Measurements from ENCODE around the gene KIF21B. TPM values are rescaled to one million over a fixed set of nuclear protein-coding genes. Genes with fewer than 3 reads are reported as not detected.

Gene KIF21B
- total and polyA plus RNA-seq, 9 of the 15 experiments (the other 6 are each of a cell fraction or from before 2014, with no cell fraction given) = 0.46 to 13.4 (median 5.9) TPM

DNA sequence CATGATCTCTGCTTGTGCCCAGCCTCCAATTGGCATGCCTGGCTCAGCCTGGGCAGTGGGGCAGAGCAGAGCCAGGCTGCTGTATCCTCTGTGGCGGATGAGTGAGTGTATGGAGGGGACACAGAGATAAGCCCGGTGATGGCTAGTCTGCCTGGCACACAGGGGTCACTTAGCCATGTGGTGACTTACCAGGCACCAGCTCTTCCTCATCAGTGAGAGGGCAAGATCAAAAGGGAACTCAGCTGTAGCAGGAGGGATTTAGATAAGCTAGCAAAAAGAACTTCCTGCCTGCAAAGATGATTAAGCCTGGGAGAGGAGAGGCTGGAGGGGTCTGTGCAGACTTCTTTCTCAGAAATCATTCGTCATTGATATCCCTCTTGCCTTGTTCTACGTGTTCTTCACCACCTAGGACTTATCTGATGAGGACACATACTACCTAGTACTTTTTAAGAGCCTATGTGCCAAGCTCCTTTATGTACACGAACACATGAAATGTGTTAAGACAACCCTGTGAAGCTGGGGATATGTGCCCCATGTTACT is 7.9 kb downstream of the KIF21B start (continued):
- TF ChIP-seq HDAC1 (IDR thresholded peaks at IDR 0.05) (0 out of 4 replicates have a peak, but pooled peaks of 1 of the 2 experiments have one; percentile 63), ZNF431 (CRISPR knock-in tag; IDR thresholded peaks at IDR 0.05) (no peak), GTF2F1 (IDR thresholded peaks at IDR 0.05; ENCODE audit: low read depth, low read length) (no peak), ASH1L (IDR thresholded peaks at IDR 0.05; ENCODE audit: borderline replicate concordance, low read depth, partially characterized antibody) (no peak), CCNT2 (IDR thresholded peaks at IDR 0.05; ENCODE audit: borderline replicate concordance, extremely low read depth, insufficient read length, low read depth, low read length) (peak; percentile 57), KLF6 (CRISPR knock-in tag; IDR thresholded peaks at IDR 0.05; ENCODE audit: borderline replicate concordance) (no peak), MEIS2 (IDR thresholded peaks at IDR 0.05; ENCODE audit: partially characterized antibody) (peak; percentile 54), GATA2 (CRISPR knock-in tag; IDR thresholded peaks at IDR 0.05) (peak; percentile 65), TCF3 (CRISPR knock-in tag; IDR thresholded peaks at IDR 0.05) (peak; percentile 85), CTBP1 (IDR thresholded peaks at IDR 0.05; ENCODE audit: borderline replicate concordance) (0 out of 2 replicates have a peak, but pooled peaks have one; percentile 60), POLR2AphosphoS5 (IDR thresholded peaks at IDR 0.05; ENCODE audit: control insufficient read depth, insufficient read depth, low read depth, low read length) (peak; percentile 55; the same call in 1 of the 2 replicates), SMARCC2 (IDR thresholded peaks at IDR 0.05; ENCODE audit: low read depth) (peak; percentile 68; the same call in 1 of the 2 replicates)
- TF ChIP-seq, protein P1, sequence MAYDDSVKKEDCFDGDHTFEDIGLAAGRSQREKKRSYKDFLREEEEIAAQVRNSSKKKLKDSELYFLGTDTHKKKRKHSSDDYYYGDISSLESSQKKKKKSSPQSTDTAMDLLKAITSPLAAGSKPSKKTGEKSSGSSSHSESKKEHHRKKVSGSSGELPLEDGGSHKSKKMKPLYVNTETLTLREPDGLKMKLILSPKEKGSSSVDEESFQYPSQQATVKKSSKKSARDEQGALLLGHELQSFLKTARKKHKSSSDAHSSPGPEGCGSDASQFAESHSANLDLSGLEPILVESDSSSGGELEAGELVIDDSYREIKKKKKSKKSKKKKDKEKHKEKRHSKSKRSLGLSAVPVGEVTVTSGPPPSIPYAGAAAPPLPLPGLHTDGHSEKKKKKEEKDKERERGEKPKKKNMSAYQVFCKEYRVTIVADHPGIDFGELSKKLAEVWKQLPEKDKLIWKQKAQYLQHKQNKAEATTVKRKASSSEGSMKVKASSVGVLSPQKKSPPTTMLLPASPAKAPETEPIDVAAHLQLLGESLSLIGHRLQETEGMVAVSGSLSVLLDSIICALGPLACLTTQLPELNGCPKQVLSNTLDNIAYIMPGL (CRISPR knock-in tag; IDR thresholded peaks at IDR 0.05) = no peak
